IPS DF 6.9 (cell line): ENCODE data around the gene MED25.

Experiments
- DNase-seq: peaks from one replicate; pipeline ENCODE4 v3.0.0-alpha.2; 2013; ENCODE audit warnings: low read depth, low spot score
- H3K27ac ChIP-seq: one replicate; pipeline ENCODE4 v1.5.1; 2013; ENCODE audit warnings: low read length, control low read depth
- H3K27me3 ChIP-seq: 2 replicates; pipeline ENCODE4 v1.6.1; 2013; ENCODE audit warnings: mild to moderate bottlenecking, low read length; ENCODE audit not compliant: control insufficient read depth, insufficient read depth
- H3K36me3 ChIP-seq: 2 replicates; pipeline ENCODE4 v1.6.1; 2013; ENCODE audit warnings: low read length; ENCODE audit not compliant: control insufficient read depth, insufficient read depth
- H3K4me1 ChIP-seq: 2 replicates; pipeline ENCODE4 v1.6.1; 2013; ENCODE audit warnings: low read length; ENCODE audit not compliant: control insufficient read depth, insufficient read depth
- H3K4me3 ChIP-seq: 2 replicates; pipeline ENCODE4 v1.5.1; 2013; ENCODE audit warnings: mild to moderate bottlenecking, low read length
- H3K9me3 ChIP-seq: 2 replicates; pipeline ENCODE4 v1.6.1; 2013; ENCODE audit warnings: low read length, inconsistent platforms; ENCODE audit not compliant: control insufficient read depth, insufficient read depth
- WGBS: extraction: QIAGEN DNeasy Blood & Tissue Kit; methylation state at CpG from one replicate; pipeline ENCODE4 v1.1.7; 2013; ENCODE audit warnings: mixed read lengths, missing lambda C conversion rate; ENCODE audit not compliant: insufficient read length, insufficient coverage; 5-methylcytosine and 5-hydroxymethylcytosine counted together

The MED25 gene

DNA sequence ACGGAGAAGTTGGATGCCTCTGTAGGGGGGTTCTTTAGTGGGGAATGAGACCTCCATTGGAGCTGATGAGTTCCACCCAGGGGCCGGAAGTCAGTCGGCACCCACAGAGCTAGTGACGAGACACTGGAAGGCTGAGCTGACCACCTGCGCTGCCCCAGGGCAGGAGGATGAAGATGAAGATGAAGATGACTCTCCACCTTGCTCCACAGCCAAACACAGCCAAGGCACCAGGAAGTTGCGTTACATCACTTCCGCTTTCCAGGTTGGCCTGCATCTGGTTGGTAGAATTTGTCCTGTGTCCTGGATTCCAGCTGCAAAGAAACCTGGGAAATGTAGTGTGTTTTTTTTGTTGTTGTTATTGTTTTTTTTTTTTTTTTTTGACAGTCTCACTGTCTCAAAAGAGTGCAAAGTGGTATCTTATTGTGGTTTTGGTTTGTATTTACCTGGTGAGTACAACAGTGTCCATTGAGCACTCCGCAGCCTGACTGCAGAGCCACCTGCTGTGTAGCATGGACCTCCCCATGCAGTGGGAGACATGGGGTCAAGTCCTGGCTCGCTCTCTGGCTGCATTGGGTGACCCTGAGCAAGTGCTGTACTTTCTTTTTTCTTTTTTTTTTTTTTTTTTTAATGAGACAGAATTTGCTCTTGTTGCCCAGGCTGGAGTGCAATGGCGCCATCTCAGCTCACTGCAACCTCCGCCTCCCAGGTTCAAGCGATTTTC is 61.3 kb downstream of the MED25 start:
- H3K4me1 ChIP-seq = peaks cover 5% of the 10 kb centered on the region
- WGBS = no CpG with 5 or more reads among the region's 12 CpGs
- H3K36me3 ChIP-seq = peaks cover 38% of the 10 kb centered on the region
- no peaks in the 10 kb centered on the region for H3K27me3 ChIP-seq
- H3K4me3 ChIP-seq = no peak overlapping the region
- DNase-seq = no peak
- no peak overlapping the region for H3K27ac ChIP-seq
- H3K9me3 ChIP-seq = no peaks in the 10 kb centered on the region

DNA sequence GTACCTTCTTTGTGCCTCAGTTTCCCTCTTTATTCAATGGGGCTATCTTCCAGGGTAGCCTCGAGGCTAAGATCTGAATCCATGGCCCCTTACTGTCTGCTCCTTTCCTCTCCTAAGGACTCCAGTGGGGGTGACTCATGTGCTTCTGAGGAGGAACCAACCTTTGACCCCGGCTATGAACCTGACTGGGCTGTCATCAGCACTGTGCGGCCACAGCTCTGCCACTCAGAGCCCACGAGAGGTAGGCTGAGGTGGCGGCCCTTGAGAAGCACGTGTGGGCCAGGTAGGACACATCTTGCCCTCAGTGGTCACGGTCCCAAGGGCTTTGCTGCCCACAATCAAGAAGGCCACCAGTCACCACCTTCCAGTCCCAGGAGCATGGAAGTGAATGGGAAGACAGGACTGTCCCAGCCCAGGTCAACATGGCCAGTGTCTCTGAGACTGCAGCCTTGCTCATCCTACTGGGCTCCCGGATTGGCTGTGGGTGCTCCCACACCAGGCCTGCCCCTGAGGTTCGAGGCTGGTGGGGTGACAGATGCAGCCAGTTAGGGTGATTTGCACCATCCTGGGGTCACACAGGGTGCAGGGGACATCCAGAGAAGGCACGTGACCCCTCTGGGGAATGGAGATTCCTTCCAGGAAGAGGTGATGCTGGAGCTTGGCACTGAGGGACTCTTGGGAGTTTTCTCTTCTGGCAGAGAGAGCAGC is 62.2 kb downstream of the MED25 start:
- WGBS = no CpG with 5 or more reads among the region's 10 CpGs

DNA sequence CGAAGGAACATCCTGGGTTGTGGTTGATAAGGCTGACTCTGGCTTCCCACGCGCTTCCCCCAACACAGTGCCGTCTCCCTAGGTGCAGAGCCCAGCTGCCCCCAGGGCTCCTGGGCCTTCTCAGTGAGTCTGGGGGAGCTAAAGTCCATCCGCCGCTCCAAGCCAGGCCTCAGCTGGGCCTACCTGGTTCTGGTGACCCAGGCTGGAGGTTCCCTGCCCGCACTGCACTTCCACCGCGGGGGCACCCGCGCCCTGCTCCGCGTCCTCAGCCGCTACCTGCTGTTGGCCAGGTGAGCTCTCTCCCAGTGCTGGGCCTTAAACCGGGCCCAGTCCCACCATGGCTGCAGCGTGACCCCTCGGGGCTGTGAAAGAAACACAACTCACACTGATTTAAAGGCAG is 63.1 kb downstream of the MED25 start:
- H3K4me1 ChIP-seq = peaks cover 3% of the 10 kb centered on the region
- no CpG with 5 or more reads among the region's 17 CpGs for WGBS
- no peak overlapping the region for H3K4me3 ChIP-seq
- no peaks in the 10 kb centered on the region for H3K9me3 ChIP-seq
- peaks cover 43% of the 10 kb centered on the region for H3K36me3 ChIP-seq
- DNase-seq = no peak
- no peak overlapping the region for H3K27ac ChIP-seq
- H3K27me3 ChIP-seq = no peaks in the 10 kb centered on the region

More for the DNA sequence above, 62.2 kb downstream of the MED25 start:
- H3K9me3 ChIP-seq = no peaks in the 10 kb centered on the region
- H3K4me1 ChIP-seq = peaks cover 4% of the 10 kb centered on the region
- no peaks in the 10 kb centered on the region for H3K27me3 ChIP-seq
- no peak for DNase-seq
- peaks cover 43% of the 10 kb centered on the region for H3K36me3 ChIP-seq
- no peak overlapping the region for H3K4me3 ChIP-seq
- H3K27ac ChIP-seq = no peak overlapping the region

DNA sequence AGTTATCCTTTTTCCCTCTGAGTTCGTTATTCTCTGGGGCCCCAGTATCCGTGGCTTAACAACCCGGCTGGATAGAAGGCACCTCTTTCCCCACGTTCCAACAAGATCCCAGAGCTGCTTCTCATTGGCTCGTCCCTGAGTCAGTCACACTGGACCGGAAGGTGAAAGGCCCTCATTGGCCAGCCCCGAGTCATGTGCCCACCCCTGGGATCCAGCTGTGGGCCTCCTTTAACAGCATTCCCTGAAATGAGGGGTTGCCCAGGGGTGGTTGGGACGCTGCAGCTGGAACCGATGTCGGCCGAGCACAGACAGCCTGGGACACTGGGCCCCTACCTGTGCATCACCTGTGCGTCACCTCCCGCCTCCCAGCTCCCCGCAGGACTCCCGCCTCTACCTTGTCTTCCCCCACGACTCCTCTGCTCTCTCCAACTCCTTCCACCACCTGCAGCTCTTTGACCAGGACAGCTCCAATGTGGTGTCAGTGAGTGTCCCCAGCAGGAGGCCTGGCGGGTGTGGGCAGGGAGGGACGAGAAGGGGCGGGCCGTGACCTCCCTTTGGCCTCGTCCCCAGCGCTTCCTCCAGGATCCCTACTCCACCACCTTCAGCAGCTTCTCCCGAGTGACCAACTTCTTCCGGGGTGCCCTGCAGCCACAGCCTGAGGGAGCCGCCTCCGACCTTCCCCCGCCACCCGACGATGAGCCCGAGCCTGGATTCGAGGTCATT is 63.7 kb downstream of the MED25 start:
- H3K4me3 ChIP-seq = no peak overlapping the region
- no peak overlapping the region for H3K27ac ChIP-seq
- no CpG with 5 or more reads among the region's 31 CpGs for WGBS
- DNase-seq = no peak
- no peaks in the 10 kb centered on the region for H3K9me3 ChIP-seq
- peaks cover 43% of the 10 kb centered on the region for H3K36me3 ChIP-seq
- peaks cover 3% of the 10 kb centered on the region for H3K4me1 ChIP-seq
- H3K27me3 ChIP-seq = no peaks in the 10 kb centered on the region

DNA sequence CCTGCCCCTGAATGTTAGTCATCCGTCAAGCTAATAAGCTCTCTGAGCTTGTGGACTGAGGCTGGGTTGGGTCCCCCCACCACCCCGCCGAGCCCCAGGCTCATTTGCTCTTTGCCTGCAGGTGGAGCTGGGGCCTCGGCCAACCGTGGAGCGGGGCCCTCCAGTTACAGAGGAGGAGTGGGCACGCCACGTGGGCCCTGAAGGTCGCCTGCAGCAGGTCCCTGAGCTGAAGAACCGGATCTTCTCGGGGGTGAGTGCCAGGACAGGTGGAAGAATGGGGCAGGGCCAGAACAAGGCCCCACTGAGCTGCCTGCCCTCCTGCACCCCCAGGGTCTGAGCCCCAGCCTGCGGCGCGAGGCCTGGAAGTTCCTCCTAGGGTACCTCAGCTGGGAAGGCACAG is 64.6 kb downstream of the MED25 start:
- DNase-seq = no peak
- H3K4me3 ChIP-seq = no peak overlapping the region
- H3K9me3 ChIP-seq = no peaks in the 10 kb centered on the region
- H3K36me3 ChIP-seq = peaks cover 46% of the 10 kb centered on the region
- no peaks in the 10 kb centered on the region for H3K27me3 ChIP-seq
- H3K27ac ChIP-seq = no peak overlapping the region
- no CpG with 5 or more reads among the region's 14 CpGs for WGBS
- peaks cover 3% of the 10 kb centered on the region for H3K4me1 ChIP-seq

DNA sequence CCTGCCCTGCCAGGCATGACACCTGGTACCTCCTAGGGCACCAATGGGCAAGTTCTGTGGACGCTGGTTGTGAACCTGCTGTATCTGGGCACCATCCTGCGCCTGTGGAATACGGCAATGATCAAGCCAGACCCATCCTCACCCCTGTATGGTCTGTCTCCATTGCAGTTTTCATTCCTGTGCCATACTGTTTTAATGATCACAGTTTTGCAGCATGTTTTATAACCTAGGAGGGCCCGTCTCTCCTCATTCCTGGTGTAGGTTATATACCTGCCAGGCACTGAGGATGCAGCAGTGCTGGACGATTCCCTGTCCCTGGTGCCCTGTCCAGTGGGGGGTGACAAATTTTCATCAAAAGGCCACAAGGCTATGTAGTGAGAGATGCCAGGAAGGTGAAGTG is 65.0 kb downstream of the MED25 start:
- Histone ChIP-seq H3K27me3 (no peaks in the 10 kb centered on the region), H3K9me3 (no peaks in the 10 kb centered on the region), H3K36me3 (peaks cover 46% of the 10 kb centered on the region), H3K27ac (no peak overlapping the region), H3K4me1 (peaks cover 3% of the 10 kb centered on the region), H3K4me3 (no peak overlapping the region)
- no CpG with 5 or more reads among the region's 5 CpGs for WGBS
- DNase-seq = no peak

DNA sequence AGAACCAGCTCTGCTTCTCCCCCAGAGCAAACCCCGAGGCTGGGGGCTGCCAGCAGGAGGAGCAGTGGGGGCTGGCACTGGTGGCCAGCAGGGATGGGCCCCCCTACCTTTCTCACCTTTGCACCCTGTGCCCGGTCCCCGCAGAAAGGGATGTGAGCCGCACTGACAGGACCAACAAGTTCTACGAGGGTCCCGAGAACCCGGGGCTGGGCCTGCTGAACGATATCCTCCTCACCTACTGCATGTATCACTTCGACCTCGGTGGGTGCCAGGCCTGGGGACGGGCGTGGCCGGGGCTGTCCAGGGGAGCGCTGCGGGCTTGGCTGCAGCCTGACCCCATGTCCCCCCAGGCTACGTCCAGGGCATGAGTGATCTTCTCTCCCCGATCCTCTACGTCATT is 66.0 kb downstream of the MED25 start:
- no CpG with 5 or more reads among the region's 18 CpGs for WGBS
- Histone ChIP-seq H3K9me3 (no peaks in the 10 kb centered on the region), H3K4me1 (peaks cover 1% of the 10 kb centered on the region), H3K36me3 (peaks cover 46% of the 10 kb centered on the region), H3K27ac (no peak overlapping the region), H3K27me3 (no peaks in the 10 kb centered on the region), H3K4me3 (no peak overlapping the region)
- DNase-seq = no peak

DNA sequence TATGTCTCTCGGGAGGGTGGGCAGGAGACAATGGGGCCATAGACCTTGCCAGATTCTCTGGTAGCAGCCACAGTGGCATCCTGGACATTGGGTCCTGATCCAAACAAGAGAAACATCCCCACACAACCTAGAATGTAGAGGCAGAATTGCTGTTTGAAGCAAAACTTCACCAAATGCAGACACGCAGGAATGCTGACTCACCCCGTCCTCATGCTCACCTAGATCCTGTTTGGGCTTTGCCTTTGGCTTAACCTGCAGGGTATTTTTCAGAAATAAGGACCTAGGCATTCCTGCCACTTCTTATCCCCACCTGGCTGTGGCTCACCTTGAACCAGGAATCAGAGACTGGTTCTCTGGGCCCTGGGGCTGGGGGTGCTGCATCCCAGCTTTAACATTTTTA is 66.7 kb downstream of the MED25 start:
- Histone ChIP-seq H3K27ac (no peak overlapping the region), H3K9me3 (no peaks in the 10 kb centered on the region), H3K27me3 (no peaks in the 10 kb centered on the region), H3K4me3 (no peak overlapping the region), H3K4me1 (no peaks in the 10 kb centered on the region; the same call in 1 of the 2 replicates), H3K36me3 (peaks cover 46% of the 10 kb centered on the region)
- WGBS = no CpG with 5 or more reads among the region's 3 CpGs
- DNase-seq = no peak
